ENCODE data around the gene TRIM63.

TRIM63 gene

DNA sequence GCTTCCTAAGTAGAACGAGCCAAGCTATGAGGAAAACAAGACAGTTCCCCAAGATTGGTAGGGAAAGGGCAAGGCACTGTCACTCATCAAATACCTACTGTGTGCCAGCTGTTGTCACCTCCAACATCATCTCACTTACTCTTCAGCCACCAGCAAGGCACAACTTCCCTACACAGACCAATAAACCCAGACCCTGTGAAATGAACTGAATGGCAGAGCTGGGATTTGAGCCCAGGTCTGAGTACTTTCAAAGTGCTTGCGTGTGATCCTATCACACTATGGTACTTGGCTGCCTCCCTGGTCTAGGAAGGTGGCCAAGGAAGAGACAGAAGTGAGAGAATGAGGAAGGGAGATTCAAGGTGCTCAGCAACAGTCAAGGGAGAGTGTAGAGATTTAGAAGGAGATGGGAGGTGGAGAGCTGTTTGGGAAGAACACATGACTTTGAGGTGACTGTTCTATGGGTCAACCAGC is 16.7 kb upstream of the TRIM63 start:
- no peak for DNase-seq

DNA sequence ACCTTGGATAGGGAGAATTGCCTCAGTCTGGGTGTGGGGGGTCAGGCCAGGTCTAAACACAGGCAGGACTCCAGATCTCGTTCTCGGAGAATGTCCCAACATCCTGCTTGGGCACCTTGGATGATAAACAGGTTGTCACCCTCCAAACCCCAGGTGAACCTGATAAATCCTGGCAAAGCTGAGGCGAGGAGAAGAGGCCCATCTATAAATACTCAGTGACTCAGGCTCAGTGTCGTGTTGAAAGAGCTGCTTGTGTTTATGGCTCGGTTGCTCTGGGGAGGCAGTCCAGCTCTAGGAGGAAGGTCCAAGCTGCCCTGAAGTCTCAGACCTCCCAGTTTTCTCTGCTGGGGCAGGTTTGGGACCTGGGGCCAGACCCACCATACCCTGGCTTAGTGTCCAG is 15.8 kb upstream of the TRIM63 start:
- DNase-seq = no peak

- no peak for DNase-seq
Observed at GRCh38 chr1:26082020-26082350, 14.6 kb upstream of the TRIM63 start.

DNA sequence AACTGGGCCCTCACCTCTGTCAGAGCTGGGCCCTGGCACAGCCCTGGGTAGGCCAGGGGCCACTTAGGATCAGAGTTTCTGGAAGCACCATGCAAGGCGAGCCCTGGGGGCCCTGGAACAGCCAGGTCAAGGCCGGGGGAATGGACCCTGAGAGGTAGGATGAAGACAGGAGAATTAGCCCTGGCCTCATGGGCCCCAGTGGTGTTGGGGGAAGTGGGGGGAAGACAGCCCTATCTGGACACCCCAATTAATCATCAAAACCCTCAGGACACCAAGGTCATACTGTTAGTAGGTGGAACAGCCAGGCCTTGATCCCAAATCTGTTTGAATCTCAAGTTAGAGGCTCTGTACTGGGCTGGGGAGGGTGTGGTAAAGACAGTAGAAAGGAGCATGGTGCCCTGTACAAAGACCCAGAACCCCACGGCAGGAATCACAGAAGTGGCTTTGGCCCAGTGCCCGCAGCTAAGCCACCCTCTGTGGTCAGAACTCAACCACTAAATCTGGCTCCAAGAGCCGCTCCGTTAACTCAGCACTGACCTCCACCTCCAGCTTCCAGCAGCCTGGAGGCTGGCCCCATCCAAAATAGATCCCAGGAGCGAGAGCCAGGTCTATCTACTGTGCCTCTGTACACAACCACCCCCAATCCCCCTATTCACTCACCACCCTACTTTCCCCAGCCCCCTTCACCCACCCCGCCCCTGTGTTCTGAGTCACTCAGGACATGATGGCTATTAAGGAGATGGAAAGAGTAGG is 14.0 kb upstream of the TRIM63 start:
- no peak for DNase-seq

DNA sequence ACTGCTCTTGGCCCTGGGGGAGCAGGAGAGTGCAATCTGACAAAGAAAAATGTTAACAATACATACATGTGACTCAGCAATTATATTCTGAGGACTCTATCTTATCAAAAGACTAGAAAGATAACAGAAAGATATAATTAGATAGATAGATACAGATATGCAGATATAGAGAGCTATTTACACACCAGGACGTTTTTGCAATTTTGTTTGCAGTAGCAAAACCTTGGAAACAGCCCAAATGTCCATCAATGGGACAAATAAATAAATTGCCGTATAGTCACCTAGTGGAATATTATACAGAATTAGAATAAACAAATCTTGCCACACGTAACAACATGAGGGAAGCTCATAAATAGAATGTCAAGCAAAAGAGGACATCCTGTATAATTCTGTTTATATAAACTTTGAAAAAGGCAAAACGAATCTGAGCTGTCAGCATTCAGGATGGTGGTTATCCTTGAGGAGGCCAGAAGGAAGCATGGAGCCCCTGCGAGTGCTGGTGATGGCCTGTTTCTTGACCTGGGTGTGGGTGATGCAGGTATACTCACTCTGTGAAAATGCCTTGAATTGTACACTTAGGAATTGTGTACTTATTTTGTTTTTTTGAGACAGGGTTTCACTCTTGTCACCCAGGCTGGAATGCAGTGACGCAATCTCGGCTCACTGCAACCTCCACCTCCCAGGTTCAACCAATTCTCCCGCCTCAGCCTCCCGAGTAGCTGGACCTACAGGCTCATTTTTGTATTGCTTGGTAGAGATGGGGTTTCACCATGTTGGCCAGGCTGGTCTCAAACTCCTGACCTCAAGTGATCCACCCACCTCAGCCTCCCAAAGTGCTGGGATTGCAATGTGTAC is 12.8 kb upstream of the TRIM63 start:
- DNase-seq = no peak

GRCh38 chr1:26079178-26079563 is 11.7 kb upstream of the TRIM63 start:
- no peak for DNase-seq

- no peak for DNase-seq
Observed at GRCh38 chr1:26078286-26079177, 11.1 kb upstream of the TRIM63 start.

- no peak for DNase-seq
Observed at GRCh38 chr1:26077524-26077923, 10.1 kb upstream of the TRIM63 start.

- DNase-seq = no peak
Observed at GRCh38 chr1:26075421-26076144, 8.2 kb upstream of the TRIM63 start.

DNA sequence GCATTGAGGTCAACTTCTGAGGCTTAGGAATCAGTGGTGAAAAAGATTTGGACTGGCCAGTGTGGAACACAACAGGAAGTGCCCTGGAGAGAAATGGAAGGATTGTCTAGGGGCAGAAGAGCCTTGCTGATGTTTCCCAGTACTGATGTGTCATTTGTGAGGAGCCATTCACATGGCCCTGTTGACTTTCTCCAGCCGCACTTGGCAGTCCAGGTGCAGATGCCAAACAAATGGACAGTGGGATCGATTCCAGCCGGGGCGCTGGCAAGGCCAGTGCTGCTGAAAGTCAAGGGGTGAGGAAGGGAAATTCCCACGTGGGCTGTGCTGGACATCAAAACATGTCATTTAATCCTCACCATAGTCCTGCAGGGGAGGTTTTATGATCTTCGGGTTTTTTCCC is 4.9 kb upstream of the TRIM63 start:
- DNase-seq = no peak

GRCh38 chr1:26070963-26071342 is 3.5 kb upstream of the TRIM63 start:
- DNase-seq = no peak

GRCh38 chr1:26070296-26070962 is 3.0 kb upstream of the TRIM63 start:
- DNase-seq = no peak

DNA sequence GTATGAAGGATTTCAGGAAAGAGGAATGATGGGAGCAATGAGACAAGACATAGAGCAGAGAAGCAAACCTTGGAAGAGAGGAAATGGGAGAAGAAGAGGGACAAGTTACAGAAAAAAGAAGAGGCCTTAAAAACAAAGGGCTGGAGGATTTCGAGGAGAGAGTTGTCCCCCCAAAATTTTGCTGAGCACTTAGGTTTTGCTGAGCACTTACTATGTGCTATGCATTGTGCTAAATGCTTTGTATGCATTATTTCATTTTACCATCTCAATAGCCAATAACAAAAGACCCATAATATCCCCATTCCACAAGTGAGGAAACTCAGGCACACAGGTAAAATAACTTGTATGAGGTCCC is 2.5 kb upstream of the TRIM63 start:
- DNase-seq = no peak

GRCh38 chr1:26066857-26067256 is 573 bp downstream of the TRIM63 start:
- no peak for DNase-seq

- DNase-seq = no peak
Observed at GRCh38 chr1:26066160-26066559, 1.3 kb downstream of the TRIM63 start.

DNA sequence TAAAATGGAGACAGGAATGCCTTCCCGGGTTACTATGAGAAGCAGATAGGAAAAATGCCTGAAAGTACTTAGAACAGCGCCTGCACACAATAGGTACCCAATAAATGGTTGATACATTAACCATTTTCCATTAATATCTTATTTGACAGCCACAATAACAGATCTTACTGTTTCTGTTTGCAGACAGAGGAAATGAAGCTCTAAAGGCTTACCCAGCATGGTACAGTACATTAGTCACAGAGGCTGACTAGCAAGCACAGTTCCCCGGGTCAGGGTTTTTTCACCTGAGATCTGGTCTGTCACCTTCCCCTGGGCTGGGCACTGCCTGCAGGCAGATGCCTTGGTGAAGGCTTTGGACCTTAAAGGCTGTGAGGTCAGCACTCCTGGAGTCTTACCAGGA is 2.9 kb downstream of the TRIM63 start:
- DNase-seq = no peak

GRCh38 chr1:26060832-26061574 is 6.4 kb downstream of the TRIM63 start:
- DNase-seq = no peak

GRCh38 chr1:26059906-26060305 is 7.5 kb downstream of the TRIM63 start:
- no peak for DNase-seq

DNA sequence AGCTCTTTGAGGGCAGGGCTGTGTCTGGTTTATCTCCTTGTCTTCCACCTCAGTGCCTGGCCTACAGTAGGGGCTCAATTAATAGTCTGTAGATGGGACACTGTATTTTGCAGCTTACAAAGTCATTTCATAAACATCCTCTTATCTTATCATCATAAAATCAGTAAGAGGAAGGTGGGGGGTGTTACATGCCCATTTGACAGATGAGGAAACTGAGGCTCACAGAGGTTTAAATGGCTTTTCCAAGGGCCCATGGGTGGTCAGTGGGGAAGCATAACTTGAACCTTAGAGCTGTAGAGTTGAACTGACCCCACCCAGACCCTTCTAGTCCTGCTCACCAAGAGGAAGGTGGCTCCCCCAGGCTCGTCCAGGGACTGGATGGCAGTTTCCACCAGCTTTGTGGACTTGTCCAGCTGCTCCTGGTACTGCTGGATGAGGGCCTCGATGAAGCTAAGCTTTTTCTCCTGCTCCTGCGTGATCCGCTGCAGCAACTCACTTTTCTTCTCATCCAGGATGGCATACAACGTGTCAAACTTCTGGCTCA is 9.3 kb downstream of the TRIM63 start:
- no peak for DNase-seq

- no peak for DNase-seq
Observed at GRCh38 chr1:26057189-26057588, 10.2 kb downstream of the TRIM63 start.

DNA sequence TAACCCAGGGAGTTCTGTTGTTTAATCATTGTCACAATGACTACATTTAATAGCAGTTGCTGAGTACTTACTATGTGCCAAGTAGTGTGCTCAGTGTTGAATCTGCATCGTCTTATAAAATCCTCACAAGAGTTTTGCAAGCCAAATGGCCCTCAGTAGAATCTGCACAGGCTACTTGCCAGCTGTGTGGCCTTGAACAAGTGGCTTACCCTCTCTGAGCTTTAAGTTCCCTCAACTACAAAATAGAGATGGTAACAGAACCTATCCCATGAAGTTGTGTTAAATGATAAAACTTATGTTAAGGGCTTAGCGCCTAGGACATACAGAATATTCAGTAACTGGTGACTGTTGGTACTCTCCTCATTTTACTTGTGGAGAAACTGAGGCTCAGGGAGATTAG is 12.4 kb downstream of the TRIM63 start:
- DNase-seq = no peak

Measured in Kasumi-1 (cell line).